IPS-18c (cell line): Measurements from ENCODE around the gene FSHR.

Experiments
- H3K4me3 ChIP-seq: 2 replicates; pipeline ENCODE4 v1.7.0; 2013; ENCODE audit warnings: low read depth, mild to moderate bottlenecking, low read length, moderate library complexity; ENCODE audit not compliant: insufficient read depth
- H3K9me3 ChIP-seq: one replicate; pipeline ENCODE4 v1.6.1; 2013; ENCODE audit warnings: mild to moderate bottlenecking, low read length, moderate library complexity; ENCODE audit not compliant: control insufficient read depth, insufficient read depth

FSHR gene

GRCh38 chr2:48948400-48949125 lies 205.8 kb downstream of the FSHR start:
- no peaks in the 10 kb centered on the region for H3K9me3 ChIP-seq
- no peak overlapping the region for H3K4me3 ChIP-seq

GRCh38 chr2:48946449-48947048 lies 207.8 kb downstream of the FSHR start:
- no peak overlapping the region for H3K4me3 ChIP-seq

DNA sequence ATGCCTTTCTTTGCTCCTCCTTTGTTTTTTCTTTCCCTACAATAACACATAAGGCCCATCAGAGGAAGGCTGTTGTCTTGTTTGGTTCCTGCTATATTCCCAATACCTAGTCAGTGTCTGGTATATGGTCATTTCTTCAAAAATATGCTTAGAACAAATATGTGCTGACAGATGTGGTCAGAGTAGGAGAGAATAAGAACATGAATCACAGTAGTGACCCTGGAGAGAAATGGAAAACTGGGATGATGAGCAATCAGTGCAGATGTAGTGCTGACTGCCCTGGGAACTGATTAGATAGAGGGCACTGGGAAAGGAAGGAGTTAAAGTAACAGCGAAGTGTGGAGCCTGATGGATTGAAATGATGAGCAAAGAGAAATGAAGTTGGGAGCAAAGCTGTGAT lies 209.4 kb downstream of the FSHR start:
- no peak overlapping the region for H3K4me3 ChIP-seq
- H3K9me3 ChIP-seq: no peaks in the 10 kb centered on the region

More at GRCh38 chr2:48946449-48947048, 207.8 kb downstream of the FSHR start:
- H3K9me3 ChIP-seq: no peaks in the 10 kb centered on the region

DNA sequence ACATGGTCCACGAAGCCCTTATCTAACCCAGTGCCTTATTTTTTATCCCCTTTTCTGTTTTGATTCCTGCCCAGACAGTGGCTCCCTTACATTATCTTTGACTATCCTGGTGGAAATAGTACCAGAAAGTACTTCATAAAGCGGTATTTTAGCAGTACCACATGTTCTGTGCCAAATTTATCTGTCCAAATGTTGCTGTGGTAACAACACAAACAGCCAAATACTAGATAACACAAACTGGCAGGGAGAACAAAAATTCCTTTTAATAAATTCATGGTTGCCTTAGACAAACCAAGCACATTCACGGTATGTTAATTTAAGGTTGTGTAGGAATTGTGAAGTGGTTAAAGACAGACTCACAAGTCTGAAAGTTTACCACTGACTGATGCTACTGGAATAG lies 210.9 kb downstream of the FSHR start:
- Histone ChIP-seq H3K9me3 (no peaks in the 10 kb centered on the region), H3K4me3 (no peak overlapping the region)

- H3K4me3 ChIP-seq: no peak overlapping the region
- no peaks in the 10 kb centered on the region for H3K9me3 ChIP-seq
Measured at GRCh38 chr2:48941908-48942307, 212.4 kb downstream of the FSHR start.

- no peaks in the 10 kb centered on the region for H3K9me3 ChIP-seq
- no peak overlapping the region for H3K4me3 ChIP-seq
Measured at GRCh38 chr2:48941456-48941855, 212.9 kb downstream of the FSHR start.

DNA sequence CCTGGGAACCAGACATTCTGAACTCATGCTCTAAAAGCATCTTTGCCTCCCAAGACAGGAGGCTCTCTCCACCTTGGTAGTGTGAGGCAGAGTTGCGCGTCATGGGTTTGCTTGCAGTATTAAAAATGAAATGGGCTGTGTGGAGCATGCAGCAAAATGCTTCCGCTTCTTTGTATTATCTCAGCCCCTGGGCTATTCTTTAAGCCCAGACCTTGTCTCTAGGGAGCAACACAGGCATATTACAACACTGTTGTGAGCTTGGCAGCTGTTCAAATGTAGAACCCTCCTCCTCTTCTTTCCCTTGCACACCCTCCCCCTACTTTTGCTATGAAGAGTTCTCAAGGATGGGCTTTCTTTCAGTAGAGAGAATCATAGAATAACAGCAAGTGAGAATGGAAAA lies 213.7 kb downstream of the FSHR start:
- Histone ChIP-seq H3K4me3 (no peak overlapping the region), H3K9me3 (no peaks in the 10 kb centered on the region)

GRCh38 chr2:48939232-48939631 lies 215.1 kb downstream of the FSHR start:
- H3K9me3 ChIP-seq: no peaks in the 10 kb centered on the region
- no peak overlapping the region for H3K4me3 ChIP-seq

DNA sequence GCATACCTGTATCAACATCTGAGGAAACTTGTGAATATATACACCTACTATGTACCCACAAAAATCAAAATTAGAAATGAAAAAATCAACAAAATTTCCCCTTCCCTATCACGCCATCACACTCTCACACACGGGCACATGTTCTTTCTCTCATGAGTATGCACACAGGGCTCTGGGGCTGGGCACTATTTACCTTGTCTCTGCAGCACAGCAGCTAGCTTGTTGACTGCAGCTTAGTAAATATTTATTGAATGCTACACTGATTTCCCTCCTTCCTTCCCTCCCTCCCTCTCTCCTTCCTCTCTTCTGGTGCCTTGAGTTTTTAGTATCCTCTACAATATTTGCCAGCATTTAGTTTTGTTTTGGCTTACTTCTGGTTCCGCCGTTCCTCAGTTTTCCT lies 216.1 kb downstream of the FSHR start:
- Histone ChIP-seq H3K4me3 (no peak overlapping the region), H3K9me3 (no peaks in the 10 kb centered on the region)

DNA sequence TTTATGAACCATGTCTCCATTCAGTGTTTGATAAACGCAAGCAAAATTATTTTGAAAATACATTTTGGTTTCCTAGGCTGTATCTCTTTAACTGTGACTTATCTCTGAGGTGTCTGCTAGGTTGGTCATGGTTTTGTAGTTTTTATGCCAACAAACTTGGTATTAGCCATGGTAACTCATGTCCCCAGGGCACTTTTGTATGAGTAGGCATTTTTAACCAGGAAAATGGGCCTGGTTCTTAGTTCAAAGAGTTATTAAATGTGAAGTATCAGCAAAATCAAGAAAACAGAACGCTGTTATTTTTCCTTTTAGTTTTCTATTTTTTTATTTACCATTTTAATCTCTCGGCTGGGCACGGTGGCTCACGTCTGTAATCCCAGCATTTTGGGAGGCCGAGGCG lies 219.5 kb downstream of the FSHR start:
- Histone ChIP-seq H3K4me3 (no peak overlapping the region), H3K9me3 (peaks cover 2% of the 10 kb centered on the region)

- Histone ChIP-seq H3K9me3 (peaks cover 2% of the 10 kb centered on the region), H3K4me3 (no peak overlapping the region)
Measured at GRCh38 chr2:48933828-48934497, 220.4 kb downstream of the FSHR start.

DNA sequence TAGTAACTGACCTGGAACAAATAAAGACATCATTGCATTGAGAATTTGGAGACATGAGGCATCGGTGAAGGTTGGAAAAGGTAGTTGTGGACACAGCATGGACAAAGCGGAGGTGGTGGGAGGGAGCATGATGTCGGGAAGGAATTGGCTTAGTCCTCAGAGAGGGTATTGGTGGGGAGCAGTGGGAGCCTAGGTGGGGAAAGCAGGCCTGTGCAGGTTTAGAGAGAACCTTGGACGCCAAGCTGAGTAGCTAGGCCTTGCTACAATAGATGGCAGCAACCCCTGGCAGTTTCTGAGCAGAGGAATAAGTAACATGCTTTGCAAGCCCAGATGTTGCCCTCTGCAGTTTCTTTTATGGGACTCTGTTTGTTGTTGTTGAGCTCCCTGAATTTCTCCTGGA lies 221.6 kb downstream of the FSHR start:
- H3K4me3 ChIP-seq: no peak overlapping the region
- H3K9me3 ChIP-seq: peaks cover 2% of the 10 kb centered on the region

- H3K9me3 ChIP-seq: peaks cover 2% of the 10 kb centered on the region
Measured at GRCh38 chr2:48929571-48930301, 224.6 kb downstream of the FSHR start.

GRCh38 chr2:48927355-48927754 lies 227.0 kb downstream of the FSHR start:
- H3K4me3 ChIP-seq: no peak overlapping the region
- peaks cover 4% of the 10 kb centered on the region for H3K9me3 ChIP-seq

More at GRCh38 chr2:48929571-48930301, 224.6 kb downstream of the FSHR start:
- no peak overlapping the region for H3K4me3 ChIP-seq

- Histone ChIP-seq H3K4me3 (no peak overlapping the region), H3K9me3 (no peaks in the 10 kb centered on the region)
Measured at GRCh38 chr2:48915884-48916283, 238.4 kb downstream of the FSHR start.

GRCh38 chr2:48915227-48915626 lies 239.1 kb downstream of the FSHR start:
- no peaks in the 10 kb centered on the region for H3K9me3 ChIP-seq
- H3K4me3 ChIP-seq: no peak overlapping the region

DNA sequence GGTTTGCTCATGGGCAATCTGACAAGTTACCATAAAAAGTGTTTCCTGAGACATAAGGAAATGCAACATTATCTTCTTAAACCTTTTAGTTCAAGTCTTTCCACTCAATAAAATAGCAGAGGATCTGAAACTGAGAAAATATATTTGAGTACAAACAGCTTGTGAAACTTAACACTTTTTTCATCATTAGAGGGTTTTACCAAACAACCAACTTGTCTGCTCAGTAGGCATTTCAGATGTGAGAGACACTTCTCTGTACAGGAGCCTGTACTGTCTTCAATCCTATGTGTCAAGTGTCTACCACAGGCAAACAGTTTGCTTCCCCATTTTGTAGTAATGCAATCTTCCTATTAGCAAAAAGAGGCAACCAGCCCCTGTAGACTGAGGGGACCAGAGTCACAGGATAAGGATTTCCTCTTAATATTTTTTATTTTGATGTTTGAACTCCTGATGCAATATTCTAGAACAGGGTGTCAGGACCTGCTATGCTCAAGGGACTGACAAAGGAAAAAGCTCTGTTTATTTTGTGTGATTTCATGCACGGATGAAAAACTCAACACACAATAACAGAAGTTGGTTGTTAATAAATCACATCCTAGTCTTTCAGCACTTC lies 239.7 kb downstream of the FSHR start:
- H3K4me3 ChIP-seq: no peak overlapping the region
- H3K9me3 ChIP-seq: no peaks in the 10 kb centered on the region
